Memory B cell (primary cell): Measurements from ENCODE around the gene C1orf210.

ENCODE experiments used
- ATAC-seq: fragments of 150-1000 bp; cut with Tn5 transposase; 2 replicates; pipeline ENCODE4 v1.10.0; 2021; ENCODE audit warnings: low read depth, mild to moderate bottlenecking, moderate library complexity
- DNase-seq, 2 donors: peaks; one replicate each; pipeline ENCODE4 v3.0.0; 2022; ENCODE audit warnings: low spot score in 2 of 2
- H3K27ac Mint-ChIP-seq: one replicate; pipeline ENCODE4 v1.8.0; 2022; ENCODE audit warnings: mild to moderate bottlenecking, moderate library complexity, mixed read lengths
- H3K27me3 Mint-ChIP-seq: one replicate; pipeline ENCODE4 v1.8.0; 2022; ENCODE audit warnings: mixed read lengths
- H3K36me3 Mint-ChIP-seq: one replicate; pipeline ENCODE4 v1.8.0; 2022; ENCODE audit warnings: mild to moderate bottlenecking, mixed read lengths
- H3K4me1 Mint-ChIP-seq: one replicate; pipeline ENCODE4 v1.8.0; 2022; ENCODE audit warnings: mixed read lengths
- H3K4me3 Mint-ChIP-seq: one replicate; pipeline ENCODE4 v1.8.0; 2022; ENCODE audit warnings: mild to moderate bottlenecking, moderate library complexity, mixed read lengths
- H3K9me3 Mint-ChIP-seq: one replicate; pipeline ENCODE4 v1.8.0; 2022; ENCODE audit warnings: mixed read lengths

The C1orf210 gene

DNA sequence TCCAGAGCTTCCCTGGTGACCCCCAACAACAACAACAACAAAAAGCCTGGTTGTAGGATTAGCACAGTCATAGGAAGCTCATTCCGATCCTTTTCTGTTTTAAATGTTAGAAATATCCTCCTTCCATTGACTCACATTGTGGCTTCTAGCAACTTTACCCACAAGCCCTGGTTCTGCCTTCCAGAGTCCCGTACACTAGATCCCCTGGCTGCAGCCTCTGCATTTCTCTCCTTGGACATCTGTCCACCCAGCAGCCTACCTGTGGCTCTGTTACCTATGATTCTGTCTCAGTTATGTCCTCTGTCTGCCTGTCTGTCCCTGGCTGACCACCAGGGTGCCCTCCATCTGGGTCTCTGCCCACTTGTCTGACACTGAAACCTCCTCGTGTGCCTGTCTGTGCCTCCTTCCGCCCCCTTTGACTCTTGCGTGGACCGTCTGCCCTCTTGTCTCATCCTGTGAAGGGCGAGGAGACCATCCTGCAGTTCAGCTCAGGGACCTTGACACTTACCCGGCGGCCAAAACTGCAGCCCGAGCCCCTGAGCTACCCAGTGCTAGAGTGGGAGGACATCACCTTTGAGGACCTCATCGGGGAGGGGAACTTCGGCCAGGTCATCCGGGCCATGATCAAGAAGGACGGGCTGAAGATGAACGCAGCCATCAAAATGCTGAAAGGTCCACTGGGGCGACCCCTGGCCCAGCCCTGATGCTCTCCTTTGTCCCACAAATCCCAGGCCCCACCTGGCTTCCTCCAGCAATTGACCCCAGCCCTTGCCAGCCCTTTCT is 31.5 kb upstream of the C1orf210 start:
- H3K27ac Mint-ChIP-seq, result no peak overlapping the region
- H3K4me1 Mint-ChIP-seq, result no peaks in the 10 kb centered on the region
- H3K4me3 Mint-ChIP-seq, result no peak overlapping the region
- H3K9me3 Mint-ChIP-seq, result no peaks in the 10 kb centered on the region
- peaks cover 2% of the 10 kb centered on the region for H3K36me3 Mint-ChIP-seq
- ATAC-seq, result no peak
- no peak for DNase-seq
- H3K27me3 Mint-ChIP-seq, result peaks cover 3% of the 10 kb centered on the region

GRCh38 chr1:43315963-43316737 is 30.8 kb upstream of the C1orf210 start:
- Mint-ChIP-seq H3K9me3 (no peaks in the 10 kb centered on the region), H3K27me3 (peaks cover 3% of the 10 kb centered on the region), H3K27ac (no peak overlapping the region), H3K36me3 (peaks cover 2% of the 10 kb centered on the region), H3K4me1 (no peaks in the 10 kb centered on the region), H3K4me3 (no peak overlapping the region)
- no peak for ATAC-seq
- no peak for DNase-seq

DNA sequence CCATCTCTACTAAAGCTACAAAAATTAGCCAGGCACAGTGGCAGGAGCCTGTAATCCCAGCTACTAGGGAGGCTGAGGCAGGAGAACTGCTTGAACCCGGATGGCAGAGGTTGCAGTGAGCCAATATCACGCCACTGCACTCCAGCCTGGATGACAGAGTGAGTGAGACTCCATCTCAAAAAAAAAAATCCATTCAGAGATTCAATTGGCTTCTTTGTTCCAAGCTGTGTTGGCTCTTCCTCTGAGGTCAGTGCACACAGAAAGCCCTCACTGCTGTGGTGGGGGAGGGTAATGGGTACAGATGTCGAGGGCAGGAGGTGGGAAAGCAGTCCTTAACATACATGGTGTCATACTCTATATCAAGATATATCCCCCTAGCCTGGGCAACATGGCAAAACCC is 30.1 kb upstream of the C1orf210 start:
- ATAC-seq (no peak), DNase-seq (no peak)
- H3K9me3 Mint-ChIP-seq, result no peaks in the 10 kb centered on the region
- peaks cover 2% of the 10 kb centered on the region for H3K36me3 Mint-ChIP-seq
- H3K4me3 Mint-ChIP-seq, result no peak overlapping the region
- peaks cover 6% of the 10 kb centered on the region for H3K27me3 Mint-ChIP-seq
- no peak overlapping the region for H3K27ac Mint-ChIP-seq
- no peaks in the 10 kb centered on the region for H3K4me1 Mint-ChIP-seq

DNA sequence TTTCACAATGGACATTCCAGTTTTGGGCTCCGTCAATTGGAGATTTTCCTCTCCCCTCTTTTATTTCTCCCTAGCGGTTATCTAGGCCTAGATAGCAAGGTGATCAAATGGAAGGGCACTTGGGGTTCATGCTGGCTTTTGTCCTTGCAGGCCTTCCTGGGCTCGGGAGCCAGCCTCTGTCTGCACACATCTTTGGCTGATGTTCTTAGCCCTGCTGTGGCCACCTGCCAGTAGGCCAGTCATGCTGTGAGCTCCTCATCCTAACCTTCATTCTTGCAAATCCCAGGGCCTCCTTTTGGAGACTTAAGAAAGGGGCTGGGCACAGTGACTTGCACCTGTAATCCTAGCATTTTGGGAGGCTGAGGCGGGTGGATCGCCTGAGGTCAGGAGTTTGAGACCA is 28.9 kb upstream of the C1orf210 start:
- peaks cover 10% of the 10 kb centered on the region for H3K27me3 Mint-ChIP-seq
- no peak overlapping the region for H3K4me3 Mint-ChIP-seq
- no peaks in the 10 kb centered on the region for H3K9me3 Mint-ChIP-seq
- H3K36me3 Mint-ChIP-seq, result peaks cover 2% of the 10 kb centered on the region
- no peak for ATAC-seq
- H3K4me1 Mint-ChIP-seq, result no peaks in the 10 kb centered on the region
- no peak overlapping the region for H3K27ac Mint-ChIP-seq
- no peak for DNase-seq

GRCh38 chr1:43313771-43314170 is 28.4 kb upstream of the C1orf210 start:
- Mint-ChIP-seq H3K4me3 (no peak overlapping the region), H3K36me3 (peaks cover 2% of the 10 kb centered on the region), H3K9me3 (no peaks in the 10 kb centered on the region), H3K27me3 (peaks cover 10% of the 10 kb centered on the region), H3K4me1 (no peaks in the 10 kb centered on the region), H3K27ac (no peak overlapping the region)
- no peak for ATAC-seq
- no peak for DNase-seq

DNA sequence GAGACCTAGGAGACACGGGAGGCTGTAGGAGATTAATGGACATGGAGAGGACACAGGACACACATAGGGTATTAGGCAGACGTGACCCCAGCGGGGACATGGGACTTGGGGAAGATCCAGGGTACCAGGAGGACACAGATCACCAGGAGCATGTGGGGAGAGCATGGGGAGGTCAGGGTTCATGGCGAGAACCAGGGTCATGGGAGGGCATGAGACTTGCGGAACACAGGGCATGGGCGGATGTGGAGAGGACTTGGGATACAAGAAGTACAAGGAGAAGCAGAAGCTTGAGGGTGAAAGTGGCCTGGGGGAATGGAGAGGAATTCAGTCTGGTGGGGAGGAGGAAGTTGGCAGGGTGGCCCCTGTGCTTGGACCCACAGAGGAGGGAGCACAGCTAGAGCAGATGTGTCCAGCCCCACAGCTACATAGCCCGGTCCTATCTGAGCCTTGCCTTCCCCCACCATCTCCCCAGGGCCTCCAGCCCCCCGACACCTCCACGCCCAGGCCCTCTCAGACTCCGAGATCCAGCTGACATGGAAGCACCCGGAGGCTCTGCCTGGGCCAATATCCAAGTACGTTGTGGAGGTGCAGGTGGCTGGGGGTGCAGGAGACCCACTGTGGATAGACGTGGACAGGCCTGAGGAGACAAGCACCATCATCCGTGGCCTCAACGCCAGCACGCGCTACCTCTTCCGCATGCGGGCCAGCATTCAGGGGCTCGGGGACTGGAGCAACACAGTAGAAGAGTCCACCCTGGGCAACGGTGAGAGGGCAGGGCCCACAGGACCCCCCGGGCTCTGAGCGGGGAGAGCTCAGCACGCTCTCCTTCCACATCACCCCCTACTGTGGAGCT is 27.5 kb upstream of the C1orf210 start:
- Mint-ChIP-seq H3K27me3 (peaks cover 15% of the 10 kb centered on the region), H3K9me3 (no peaks in the 10 kb centered on the region), H3K4me3 (no peak overlapping the region), H3K36me3 (peaks cover 2% of the 10 kb centered on the region), H3K27ac (no peak overlapping the region), H3K4me1 (no peaks in the 10 kb centered on the region)
- DNase-seq (no peak), ATAC-seq (no peak)

DNA sequence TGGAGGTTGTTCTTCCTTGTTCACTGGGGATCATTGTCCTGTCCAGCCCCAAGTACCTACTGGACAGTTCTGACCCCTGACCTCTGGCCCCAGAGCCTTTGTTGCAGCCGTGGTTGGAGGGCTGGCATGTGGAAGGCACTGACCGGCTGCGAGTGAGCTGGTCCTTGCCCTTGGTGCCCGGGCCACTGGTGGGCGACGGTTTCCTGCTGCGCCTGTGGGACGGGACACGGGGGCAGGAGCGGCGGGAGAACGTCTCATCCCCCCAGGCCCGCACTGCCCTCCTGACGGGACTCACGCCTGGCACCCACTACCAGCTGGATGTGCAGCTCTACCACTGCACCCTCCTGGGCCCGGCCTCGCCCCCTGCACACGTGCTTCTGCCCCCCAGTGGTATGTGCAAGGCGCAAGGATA is 26.8 kb upstream of the C1orf210 start:
- no peak overlapping the region for H3K27ac Mint-ChIP-seq

GRCh38 chr1:43311521-43311920 is 26.1 kb upstream of the C1orf210 start:
- DNase-seq, result no peak
- H3K36me3 Mint-ChIP-seq, result peaks cover 2% of the 10 kb centered on the region
- no peaks in the 10 kb centered on the region for H3K9me3 Mint-ChIP-seq
- H3K4me1 Mint-ChIP-seq, result no peaks in the 10 kb centered on the region
- no peak for ATAC-seq
- H3K4me3 Mint-ChIP-seq, result no peak overlapping the region
- H3K27ac Mint-ChIP-seq, result no peak overlapping the region
- peaks cover 19% of the 10 kb centered on the region for H3K27me3 Mint-ChIP-seq

More for the DNA sequence above, 26.8 kb upstream of the C1orf210 start:
- ATAC-seq, result no peak
- no peak for DNase-seq
- Mint-ChIP-seq H3K27me3 (peaks cover 19% of the 10 kb centered on the region), H3K4me3 (no peak overlapping the region), H3K4me1 (no peaks in the 10 kb centered on the region), H3K9me3 (no peaks in the 10 kb centered on the region), H3K36me3 (peaks cover 2% of the 10 kb centered on the region)

- Mint-ChIP-seq H3K27ac (no peak overlapping the region), H3K27me3 (peaks cover 26% of the 10 kb centered on the region)
- ATAC-seq, result no peak
Observed at GRCh38 chr1:43309405-43310025, 24.1 kb upstream of the C1orf210 start.

DNA sequence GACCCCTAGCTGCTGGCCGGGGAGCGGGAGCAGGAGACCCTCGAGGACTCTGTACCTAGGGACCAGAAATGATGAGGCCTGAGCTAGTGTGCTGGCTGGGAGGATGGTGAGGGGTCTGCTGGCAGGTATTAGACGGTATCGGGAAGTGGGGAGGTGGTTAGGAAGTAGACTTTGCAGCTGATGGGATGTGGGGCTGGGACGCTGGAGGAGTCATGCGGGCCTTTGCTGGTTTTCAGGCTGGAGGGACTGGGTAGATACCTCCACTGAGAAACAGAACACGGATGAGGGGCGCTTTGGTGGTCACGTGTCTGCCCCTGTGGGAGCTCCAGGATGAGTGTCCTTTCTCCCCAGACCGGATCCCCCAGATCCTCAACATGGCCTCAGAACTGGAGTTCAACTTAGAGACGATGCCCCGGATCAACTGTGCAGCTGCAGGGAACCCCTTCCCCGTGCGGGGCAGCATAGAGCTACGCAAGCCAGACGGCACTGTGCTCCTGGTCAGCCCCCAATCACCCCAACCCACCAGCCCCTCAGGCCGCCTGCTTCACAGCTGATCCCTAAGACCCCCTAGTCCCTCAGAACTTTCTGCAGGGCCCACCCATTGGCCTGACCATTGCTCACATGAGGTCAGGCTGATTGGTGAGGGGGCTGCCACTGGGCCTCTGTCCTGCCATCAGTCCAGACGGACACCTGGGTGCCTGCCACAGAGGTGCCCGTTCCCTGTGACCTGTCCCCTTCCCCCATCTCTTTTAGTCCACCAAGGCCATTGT is 23.4 kb upstream of the C1orf210 start:
- Mint-ChIP-seq H3K36me3 (peaks cover 2% of the 10 kb centered on the region), H3K4me1 (peaks cover 6% of the 10 kb centered on the region), H3K4me3 (no peak overlapping the region), H3K9me3 (no peaks in the 10 kb centered on the region), H3K27ac (no peak overlapping the region), H3K27me3 (peaks cover 29% of the 10 kb centered on the region)
- ATAC-seq (no peak), DNase-seq (no peak)

More at GRCh38 chr1:43309405-43310025, 24.1 kb upstream of the C1orf210 start:
- Mint-ChIP-seq H3K4me1 (peaks cover 6% of the 10 kb centered on the region), H3K4me3 (no peak overlapping the region), H3K9me3 (no peaks in the 10 kb centered on the region), H3K36me3 (peaks cover 2% of the 10 kb centered on the region)
- DNase-seq, result no peak

- ATAC-seq (no peak), DNase-seq (no peak)
- peaks cover 28% of the 10 kb centered on the region for H3K27me3 Mint-ChIP-seq
- H3K36me3 Mint-ChIP-seq, result peaks cover 2% of the 10 kb centered on the region
- H3K9me3 Mint-ChIP-seq, result no peaks in the 10 kb centered on the region
- no peak overlapping the region for H3K27ac Mint-ChIP-seq
- peaks cover 6% of the 10 kb centered on the region for H3K4me1 Mint-ChIP-seq
- no peak overlapping the region for H3K4me3 Mint-ChIP-seq
Observed at GRCh38 chr1:43307458-43308158, 22.2 kb upstream of the C1orf210 start.

GRCh38 chr1:43306688-43307457 is 21.5 kb upstream of the C1orf210 start:
- Mint-ChIP-seq H3K27me3 (peaks cover 32% of the 10 kb centered on the region), H3K27ac (no peak overlapping the region), H3K4me3 (no peak overlapping the region)

More at GRCh38 chr1:43306688-43307457, 21.5 kb upstream of the C1orf210 start:
- Mint-ChIP-seq H3K9me3 (no peaks in the 10 kb centered on the region), H3K4me1 (peaks cover 6% of the 10 kb centered on the region), H3K36me3 (no peaks in the 10 kb centered on the region)
- no peak for DNase-seq
- no peak for ATAC-seq
